Left lung (tissue), 10 donors: ENCODE results near the gene RASSF8. TPM values are rescaled to one million over a fixed set of nuclear protein-coding genes. Genes with fewer than 3 reads are reported as not detected.
A peak's percentile ranks its signal among the peaks of the same experiment; 100 is the strongest.

ENCODE experiments used
- ATAC-seq: fragments of 200-7000 bp; cut with Tn5 transposase; one replicate; pipeline ENCODE4 v1.9.1; 2020; ENCODE audit warnings: moderate library complexity
- DNase-seq, 4 donors: peaks; one replicate each; pipeline ENCODE4 v3.0.0-alpha.2; 2013 to 2020
- H3K27ac ChIP-seq, 2 donors: fragments of 200-600 bp; sonication (generic) in 1 of 2; one replicate each; pipeline versions ENCODE4 v1.5.0 to v1.8.0; 2020 to 2021
- H3K27me3 ChIP-seq, 2 donors: fragments of 200-600 bp; sonication (generic) in 1 of 2; one replicate each; pipeline versions ENCODE4 v1.5.0 to v1.8.0; 2020 to 2021
- H3K36me3 ChIP-seq, 2 donors: fragments of 200-600 bp; sonication (generic) in 1 of 2; one replicate each; pipeline versions ENCODE4 v1.5.0 to v1.8.0; 2020 to 2021
- H3K4me1 ChIP-seq, 2 donors: fragments of 200-600 bp; one replicate each; pipeline ENCODE4 v1.8.0; 2021
- H3K4me3 ChIP-seq, 2 donors: fragments of 200-600 bp; sonication (generic) in 1 of 2; one replicate each; pipeline versions ENCODE4 v1.5.0 to v1.8.0; 2020 to 2021; ENCODE audit warnings: mild to moderate bottlenecking in 1 of 2
- H3K9me3 ChIP-seq, 2 donors: fragments of 200-600 bp; sonication (generic) in 1 of 2; one replicate each; pipeline versions ENCODE4 v1.5.0 to v1.8.0; 2020 to 2021
- CTCF ChIP-seq, 2 donors: fragments of 200-600 bp; sonication (generic) in 1 of 2; IDR thresholded peaks; one replicate each; pipeline versions ENCODE4 v1.5.0 to v1.8.0; 2021; ENCODE audit warnings: antibody characterized with exemption in 2 of 2
- intact Hi-C, 2 donors: fragments of 100-400 bp; cut with DNase I; formaldehyde crosslinking; loops; one replicate each; pipeline versions ENCODE4 v1.11.2 to v1.14.2; 2022
- polyA plus RNA-seq, 6 donors: library from polyadenylated mRNA; unstranded; fragments of 120-200 nt; gene quantifications; one replicate each; pipeline ENCODE4 v1.2.1, GENCODE V29; 2013; ENCODE audit not compliant: insufficient read length in 6 of 6
- total RNA-seq, 2 donors: library from RNA; stranded (reverse); fragmentation: NEBNext Ultra II Directional; extraction: Animal tissue kit (Norgen Biotek cat#: 25700); gene quantifications; one replicate each; pipeline ENCODE4 v1.2.1, GENCODE V29; 2021
- donor health status: DM: no; HTN: yes; CAD: no.
- donor health status: DM: no; HTN: no; CAD: no.

Gene RASSF8
- total and polyA plus RNA-seq, 8 donors: 32.5 to 45.3 (median 37.1) TPM

GRCh38 chr12:26062566-26062965 lies 104.1 kb downstream of the RASSF8 start:
- intact Hi-C loops: no loop called here
- no peak for ATAC-seq
- Histone ChIP-seq H3K4me1 (no peaks in the 10 kb centered on the region), H3K27me3 (no peaks in the 10 kb centered on the region), H3K36me3 (peaks cover 0 to 3% of the 10 kb centered on the region in 2 donors), H3K9me3 (no peaks in the 10 kb centered on the region), H3K4me3 (no peak overlapping the region), H3K27ac (no peak overlapping the region)
- no peak for TF ChIP-seq CTCF (IDR thresholded peaks at IDR 0.05)
- no peak for DNase-seq

GRCh38 chr12:26065451-26065850 lies 107.0 kb downstream of the RASSF8 start:
- H3K36me3 ChIP-seq: no peaks in the 10 kb centered on the region
- intact Hi-C loops: no loop called here
- H3K4me1 ChIP-seq: no peaks in the 10 kb centered on the region
- no peak overlapping the region for H3K27ac ChIP-seq
- no peaks in the 10 kb centered on the region for H3K27me3 ChIP-seq
- no peak for TF ChIP-seq CTCF (IDR thresholded peaks at IDR 0.05)
- H3K9me3 ChIP-seq: no peaks in the 10 kb centered on the region
- ATAC-seq (no peak), DNase-seq (no peak)
- no peak overlapping the region for H3K4me3 ChIP-seq

- Histone ChIP-seq H3K4me1 (no peaks in the 10 kb centered on the region), H3K9me3 (no peaks in the 10 kb centered on the region), H3K27ac (no peak overlapping the region), H3K27me3 (no peaks in the 10 kb centered on the region), H3K36me3 (no peaks in the 10 kb centered on the region), H3K4me3 (no peak overlapping the region)
- TF ChIP-seq CTCF (IDR thresholded peaks at IDR 0.05): no peak
- DNase-seq (no peak), ATAC-seq (no peak)
- intact Hi-C loops: no loop called here
These were observed 110.0 kb downstream of the RASSF8 start for GRCh38 chr12:26068503-26068902.

- H3K27me3 ChIP-seq: no peaks in the 10 kb centered on the region
- no peak overlapping the region for H3K4me3 ChIP-seq
- intact Hi-C loops: no loop called here
- DNase-seq: no peak
- H3K9me3 ChIP-seq: no peaks in the 10 kb centered on the region
- no peak for TF ChIP-seq CTCF (IDR thresholded peaks at IDR 0.05)
- ATAC-seq: no peak
- no peaks in the 10 kb centered on the region for H3K4me1 ChIP-seq
- no peaks in the 10 kb centered on the region for H3K36me3 ChIP-seq
- H3K27ac ChIP-seq: no peak overlapping the region
These were observed 111.3 kb downstream of the RASSF8 start for GRCh38 chr12:26069796-26070195.

DNA sequence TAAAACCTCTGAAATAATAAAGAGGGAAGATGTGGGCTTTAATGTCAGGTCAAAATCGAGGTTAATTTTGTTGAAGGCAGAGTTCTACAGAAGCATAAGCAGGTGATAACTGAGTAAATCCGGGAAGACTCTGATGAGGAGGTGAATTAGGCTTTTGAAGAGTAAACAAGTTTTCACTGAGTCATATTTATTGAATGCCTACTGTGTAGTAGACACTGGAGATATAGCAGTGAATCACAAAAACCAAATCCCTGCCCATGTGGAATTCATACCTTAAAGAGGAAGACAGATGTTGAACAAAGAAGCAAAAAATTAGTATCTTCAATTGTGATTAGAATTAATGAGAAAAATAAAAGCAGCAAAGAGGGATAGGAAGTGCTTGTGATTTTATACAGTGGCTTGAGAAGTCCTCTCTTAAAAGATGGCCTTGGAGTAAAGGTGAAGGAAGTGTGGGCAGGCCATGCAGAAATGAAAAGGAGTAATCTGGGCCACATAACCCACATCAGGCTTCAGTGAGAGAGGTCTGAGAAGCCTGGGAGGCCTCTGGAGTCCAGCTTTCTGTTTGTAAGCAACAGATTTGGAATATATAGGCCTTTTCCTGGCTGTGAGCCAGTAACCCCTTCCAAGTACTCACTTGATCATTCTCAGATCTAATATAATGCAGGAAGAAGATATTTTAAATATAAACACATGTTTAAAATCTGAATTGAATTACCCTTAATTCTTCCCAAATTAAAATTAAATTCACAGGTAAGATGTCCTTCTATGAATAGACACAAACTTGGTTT lies 119.6 kb downstream of the RASSF8 start:
- peak in 1 of 4 donors; percentile 52 for DNase-seq
- Histone ChIP-seq H3K4me1 (no peaks in the 10 kb centered on the region), H3K4me3 (no peak overlapping the region), H3K36me3 (no peaks in the 10 kb centered on the region), H3K27ac (no peak overlapping the region), H3K9me3 (peaks cover 0 to 6% of the 10 kb centered on the region in 2 donors), H3K27me3 (no peaks in the 10 kb centered on the region)
- TF ChIP-seq CTCF (IDR thresholded peaks at IDR 0.05): no peak
- ATAC-seq: no peak
- intact Hi-C loops: no loop called here
